Glutamatergic neuron (in vitro differentiated cells): Measurements from ENCODE around the gene HPS1. TPM values are rescaled to one million over a fixed set of nuclear protein-coding genes. Genes with fewer than 3 reads are reported as not detected.

Experiments used
- DNase-seq: peaks from one replicate; pipeline ENCODE4 v3.0.0; 2022
- H3K27ac Mint-ChIP-seq: one replicate; pipeline ENCODE4 v1.8.0; 2020; ENCODE audit warnings: mild to moderate bottlenecking, mixed read lengths, inconsistent platforms; ENCODE audit not compliant: unreplicated experiment
- H3K27me3 Mint-ChIP-seq: one replicate; pipeline ENCODE4 v1.8.0; 2020; ENCODE audit warnings: mild to moderate bottlenecking, moderate library complexity, mixed read lengths, inconsistent platforms; ENCODE audit not compliant: unreplicated experiment
- H3K36me3 Mint-ChIP-seq: one replicate; pipeline ENCODE4 v1.8.0; 2020; ENCODE audit warnings: mild to moderate bottlenecking, mixed read lengths, inconsistent platforms; ENCODE audit not compliant: unreplicated experiment
- H3K4me1 Mint-ChIP-seq: one replicate; pipeline ENCODE4 v1.8.0; 2020; ENCODE audit warnings: mild to moderate bottlenecking, low read depth, mixed read lengths, inconsistent platforms; ENCODE audit not compliant: unreplicated experiment
- H3K4me3 Mint-ChIP-seq: one replicate; pipeline ENCODE4 v1.8.0; 2020; ENCODE audit warnings: mild to moderate bottlenecking, mixed read lengths, inconsistent platforms; ENCODE audit not compliant: unreplicated experiment
- H3K9me3 Mint-ChIP-seq: one replicate; pipeline ENCODE4 v1.8.0; 2020; ENCODE audit warnings: mild to moderate bottlenecking, moderate library complexity, mixed read lengths, inconsistent platforms; ENCODE audit not compliant: unreplicated experiment
- CTCF ChIP-seq: fragments of 200-600 bp; sonication (generic); IDR thresholded peaks from one replicate; pipeline ENCODE4 v1.5.0; 2021; ENCODE audit not compliant: partially characterized antibody, unreplicated experiment
- total RNA-seq: library from RNA; stranded (reverse); fragmentation: NEBNext Ultra II Directional; extraction: Animal tissue kit (Norgen Biotek cat#: 25700); gene quantifications from one replicate; pipeline ENCODE4 v1.2.1, GENCODE V29; 2021; ENCODE audit not compliant: unreplicated experiment

Gene HPS1
- total RNA-seq, 1 donor from 2014 or later: 34.4 TPM

GRCh38 chr10:98422182-98422581, 24.6 kb downstream of the HPS1 start:
- TF ChIP-seq CTCF: no peak
- H3K27me3 Mint-ChIP-seq: no peaks in the 10 kb centered on the region
- no peaks in the 10 kb centered on the region for H3K36me3 Mint-ChIP-seq
- DNase-seq: no peak
- no peak overlapping the region for H3K27ac Mint-ChIP-seq
- H3K9me3 Mint-ChIP-seq: no peaks in the 10 kb centered on the region
- H3K4me1 Mint-ChIP-seq: peaks cover 4% of the 10 kb centered on the region
- H3K4me3 Mint-ChIP-seq: no peak overlapping the region

GRCh38 chr10:98420786-98421185, 25.9 kb downstream of the HPS1 start:
- Mint-ChIP-seq H3K9me3 (peaks cover 2% of the 10 kb centered on the region), H3K36me3 (no peaks in the 10 kb centered on the region), H3K4me1 (peaks cover 4% of the 10 kb centered on the region), H3K27me3 (peaks cover 2% of the 10 kb centered on the region), H3K4me3 (no peak overlapping the region), H3K27ac (no peak overlapping the region)
- TF ChIP-seq CTCF: no peak
- peak; percentile 45 for DNase-seq

- no peak for TF ChIP-seq CTCF
- H3K36me3 Mint-ChIP-seq: no peaks in the 10 kb centered on the region
- no peak overlapping the region for H3K4me3 Mint-ChIP-seq
- H3K27me3 Mint-ChIP-seq: peaks cover 2% of the 10 kb centered on the region
- H3K9me3 Mint-ChIP-seq: peaks cover 2% of the 10 kb centered on the region
- peaks cover 4% of the 10 kb centered on the region for H3K4me1 Mint-ChIP-seq
- no peak for DNase-seq
- no peak overlapping the region for H3K27ac Mint-ChIP-seq
Observed at GRCh38 chr10:98419469-98420261, 27.1 kb downstream of the HPS1 start.

- DNase-seq: no peak
- peaks cover 4% of the 10 kb centered on the region for H3K4me1 Mint-ChIP-seq
- no peak overlapping the region for H3K27ac Mint-ChIP-seq
- H3K4me3 Mint-ChIP-seq: no peak overlapping the region
- no peak for TF ChIP-seq CTCF
- H3K27me3 Mint-ChIP-seq: peaks cover 5% of the 10 kb centered on the region
- no peaks in the 10 kb centered on the region for H3K36me3 Mint-ChIP-seq
- H3K9me3 Mint-ChIP-seq: peaks cover 2% of the 10 kb centered on the region
Observed at GRCh38 chr10:98418665-98419468, 27.9 kb downstream of the HPS1 start.
